GM18868 (cell line): Measurements from ENCODE around the gene MICU2.

ENCODE experiments used
- ATAC-seq: cut with Tn5 transposase; IDR thresholded peaks from one replicate; pipeline ENCODE4 v1.9.1; 2021; ENCODE audit warnings: mild to moderate bottlenecking, moderate library complexity; ENCODE audit not compliant: unreplicated experiment

Gene MICU2

GRCh38 chr13:21504379-21504778 lies 99.6 kb downstream of the MICU2 start:
- ATAC-seq = no peak

GRCh38 chr13:21501686-21502085 lies 102.3 kb downstream of the MICU2 start:
- no peak for ATAC-seq

GRCh38 chr13:21486322-21486721 lies 117.6 kb downstream of the MICU2 start:
- no peak for ATAC-seq

- no peak for ATAC-seq
These were observed 120.2 kb downstream of the MICU2 start for GRCh38 chr13:21483748-21484147.

GRCh38 chr13:21481359-21481758 lies 122.6 kb downstream of the MICU2 start:
- ATAC-seq = no peak

GRCh38 chr13:21478881-21479808 lies 124.8 kb downstream of the MICU2 start:
- ATAC-seq = no peak

- peak; percentile 96 for ATAC-seq
These were observed 127.0 kb downstream of the MICU2 start for GRCh38 chr13:21476893-21477472.

GRCh38 chr13:21475115-21475514 lies 128.9 kb downstream of the MICU2 start:
- ATAC-seq = no peak

- ATAC-seq = no peak
These were observed 133.2 kb downstream of the MICU2 start for GRCh38 chr13:21470785-21471184.

- ATAC-seq = no peak
These were observed 137.4 kb downstream of the MICU2 start for GRCh38 chr13:21466527-21466926.

GRCh38 chr13:21465710-21466160 lies 138.2 kb downstream of the MICU2 start:
- ATAC-seq = no peak

GRCh38 chr13:21463424-21463823 lies 140.5 kb downstream of the MICU2 start:
- ATAC-seq = no peak

GRCh38 chr13:21461131-21461530 lies 142.8 kb downstream of the MICU2 start:
- ATAC-seq = no peak

- peak; percentile 90 for ATAC-seq
These were observed 144.9 kb downstream of the MICU2 start, which contains the start of gene ZDHHC20 for GRCh38 chr13:21458813-21459701. ZDHHC20 (minus strand) TSS chr13:21459303; CDS start chr13:21459171, 132 bp downstream.

- ATAC-seq = peak; percentile 41
These were observed 145.5 kb downstream of the MICU2 start for GRCh38 chr13:21458451-21458812.

GRCh38 chr13:21453387-21454081 lies 150.4 kb downstream of the MICU2 start:
- ATAC-seq = no peak

GRCh38 chr13:21450936-21451335 lies 153.0 kb downstream of the MICU2 start:
- ATAC-seq = no peak

GRCh38 chr13:21446656-21447055 lies 157.3 kb downstream of the MICU2 start:
- ATAC-seq = no peak

GRCh38 chr13:21445759-21446158 lies 158.2 kb downstream of the MICU2 start:
- ATAC-seq = no peak

GRCh38 chr13:21443171-21443570 lies 160.8 kb downstream of the MICU2 start:
- no peak for ATAC-seq
